GM19035 (cell line): Measurements from ENCODE around the gene PHAF1.

Experiments
- ATAC-seq: cut with Tn5 transposase; IDR thresholded peaks from one replicate; pipeline ENCODE4 v1.9.1; 2021; ENCODE audit not compliant: unreplicated experiment

The PHAF1 gene

GRCh38 chr16:67146523-67147357, 37.0 kb downstream of the PHAF1 start:
- no peak for ATAC-seq

GRCh38 chr16:67147437-67148140, 37.8 kb downstream of the PHAF1 start:
- no peak for ATAC-seq

- no peak for ATAC-seq
Observed at GRCh38 chr16:67148221-67148620, 38.5 kb downstream of the PHAF1 start.

- no peak for ATAC-seq
Observed at GRCh38 chr16:67148656-67149275, 39.0 kb downstream of the PHAF1 start.

- no peak for ATAC-seq
Observed at GRCh38 chr16:67149276-67150046, 39.7 kb downstream of the PHAF1 start.

- no peak for ATAC-seq
Observed at GRCh38 chr16:67150047-67150832, 40.5 kb downstream of the PHAF1 start.

GRCh38 chr16:67150833-67151396, 41.2 kb downstream of the PHAF1 start, which contains the start of gene B3GNT9:
Gene B3GNT9 (minus strand): TSS chr16:67150998. CDS start chr16:67150485, 513 bp downstream.
- ATAC-seq = no peak

- ATAC-seq = no peak
Observed at GRCh38 chr16:67151431-67152097, 41.8 kb downstream of the PHAF1 start.

GRCh38 chr16:67154578-67155294, 45.0 kb downstream of the PHAF1 start:
- ATAC-seq = no peak

GRCh38 chr16:67155295-67156142, 45.8 kb downstream of the PHAF1 start:
- ATAC-seq = no peak

GRCh38 chr16:67156143-67156844, 46.6 kb downstream of the PHAF1 start:
- no peak for ATAC-seq

- no peak for ATAC-seq
Observed at GRCh38 chr16:67157106-67157748, 47.5 kb downstream of the PHAF1 start.

- no peak for ATAC-seq
Observed at GRCh38 chr16:67157892-67158635, 48.3 kb downstream of the PHAF1 start.

GRCh38 chr16:67158637-67159600, 49.2 kb downstream of the PHAF1 start:
- peak; percentile 45 for ATAC-seq

GRCh38 chr16:67161595-67162058, 51.9 kb downstream of the PHAF1 start:
- no peak for ATAC-seq
